EH (cell line): Measurements from ENCODE around the gene GSTO2.

ENCODE experiments used
- DNase-seq: peaks from one replicate; pipeline ENCODE4 v3.0.0-alpha.2; 2015; ENCODE audit warnings: low read depth

GSTO2 gene

DNA sequence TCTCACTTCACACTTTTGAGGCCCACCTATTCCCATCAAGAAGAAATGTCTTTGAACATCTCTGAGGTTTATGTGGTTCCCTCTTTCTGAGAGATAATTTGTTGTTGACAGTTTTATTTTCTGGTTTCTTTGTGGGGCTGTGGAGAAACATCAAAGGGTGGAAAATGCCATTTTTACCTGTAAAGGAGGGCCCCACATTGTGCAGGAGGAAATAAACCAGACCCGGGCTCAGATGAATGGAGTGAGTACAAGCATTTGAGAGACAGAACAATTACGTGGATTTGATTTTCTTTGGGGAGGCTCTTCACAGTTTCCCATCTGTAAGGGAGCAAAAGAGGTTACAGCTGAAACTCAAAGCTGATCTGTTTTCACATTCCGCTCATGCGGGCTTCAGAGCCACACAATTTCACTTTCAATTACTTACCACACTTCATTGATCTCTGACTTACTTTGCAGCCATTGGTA is 39.5 kb downstream of the GSTO2 start:
- DNase-seq, result no peak

DNA sequence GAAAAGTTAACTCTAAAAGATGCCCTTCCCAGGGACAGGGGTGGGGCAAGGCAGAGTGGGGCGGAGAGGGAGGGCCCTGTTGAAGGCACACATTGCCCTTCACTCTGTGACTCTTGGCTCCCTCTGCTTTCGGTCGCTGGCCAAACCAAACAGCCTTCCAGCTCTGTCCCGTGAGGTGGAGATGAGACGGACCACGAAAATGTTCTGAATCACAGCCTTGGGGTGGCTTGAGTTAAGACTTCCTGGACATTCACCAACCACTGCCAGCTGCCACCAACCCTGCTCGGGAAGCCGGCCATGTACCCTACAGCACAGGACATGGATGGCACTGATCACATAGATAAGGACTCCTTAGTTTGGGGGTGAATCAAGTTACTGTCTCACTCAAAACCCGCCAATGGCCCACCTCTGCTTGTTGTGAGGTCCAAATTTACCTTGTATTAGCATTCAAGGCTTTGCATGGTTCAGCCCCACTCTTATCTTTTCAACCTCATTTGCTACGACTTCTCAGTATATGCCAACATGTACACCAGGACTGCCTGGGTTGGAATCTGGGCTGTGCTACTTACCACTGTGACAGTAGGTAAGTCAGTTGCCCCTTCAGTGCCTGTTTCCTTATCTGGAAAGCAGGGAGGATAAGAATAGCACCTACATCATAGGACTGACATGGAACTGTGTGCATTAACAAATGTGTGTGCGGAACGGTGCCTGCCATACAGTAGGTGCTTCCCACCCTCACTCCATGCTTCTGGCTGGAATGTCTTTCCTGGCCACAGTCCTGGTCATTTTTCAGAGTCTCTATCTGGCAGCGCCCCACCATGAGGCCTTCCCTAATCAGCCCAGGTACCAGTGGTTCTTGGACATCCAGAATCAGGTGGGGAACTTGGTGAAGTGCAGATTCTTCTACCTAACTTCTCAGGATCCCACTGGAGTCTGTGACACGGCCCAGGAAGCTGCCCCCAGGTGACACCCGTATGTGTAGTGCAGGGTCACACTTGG is 41.3 kb downstream of the GSTO2 start:
- peak; percentile 96 for DNase-seq

DNA sequence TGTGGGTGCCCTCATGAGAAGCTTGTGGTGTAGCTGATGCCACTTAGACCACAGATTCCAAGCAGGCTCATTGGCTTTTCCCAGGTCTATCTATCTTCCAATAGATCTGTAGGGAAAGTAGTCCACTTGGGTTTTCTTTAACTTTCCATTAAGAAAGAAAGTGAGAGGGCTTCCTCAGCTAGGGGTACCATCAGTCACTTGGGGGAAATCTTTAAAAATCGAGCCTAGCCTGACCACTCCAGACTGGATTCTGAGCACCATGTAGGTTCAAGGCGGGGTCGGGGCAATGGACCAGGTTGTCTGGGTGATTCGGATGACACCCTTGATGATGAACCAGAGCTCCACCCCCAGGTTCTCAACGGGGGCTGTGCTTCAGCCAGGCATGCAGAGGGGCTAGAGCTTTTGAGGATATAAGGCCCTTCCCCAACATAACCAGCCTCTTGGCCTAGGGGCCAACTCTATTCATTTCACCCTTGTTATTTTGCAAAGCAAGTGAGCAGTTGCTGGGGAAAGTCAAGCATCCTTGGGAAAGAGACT is 42.3 kb downstream of the GSTO2 start:
- DNase-seq, result no peak

- no peak for DNase-seq
These were observed 45.9 kb downstream of the GSTO2 start for GRCh38 chr10:104314591-104315485.

DNA sequence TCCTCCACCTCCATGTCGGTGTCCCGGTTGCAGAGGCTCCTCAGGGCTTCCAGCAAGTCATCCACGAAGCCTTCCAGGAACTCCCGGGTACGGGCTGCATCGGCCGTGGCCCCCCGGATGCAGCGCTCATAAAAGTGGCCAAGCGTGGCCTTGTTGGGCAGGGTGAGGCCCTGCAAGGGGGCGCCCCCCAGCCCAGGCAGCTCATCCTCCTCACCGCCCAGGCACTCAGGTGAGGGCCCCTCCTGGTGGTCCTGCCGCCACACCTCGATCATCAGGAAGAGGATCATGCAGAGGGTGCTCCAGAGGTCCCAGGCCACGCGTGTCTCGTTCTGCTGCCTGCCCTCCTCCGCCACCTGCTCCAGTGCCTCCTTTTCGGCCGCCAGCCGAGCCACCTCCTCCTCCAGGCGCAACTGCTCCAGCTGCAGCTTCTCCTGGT is 46.5 kb downstream of the GSTO2 start:
- no peak for DNase-seq

GRCh38 chr10:104316321-104317099 is 47.5 kb downstream of the GSTO2 start:
- DNase-seq, result no peak

GRCh38 chr10:104317269-104317710 is 48.3 kb downstream of the GSTO2 start:
- DNase-seq, result peak; percentile 84

GRCh38 chr10:104317726-104318299 is 48.8 kb downstream of the GSTO2 start:
- DNase-seq, result no peak

DNA sequence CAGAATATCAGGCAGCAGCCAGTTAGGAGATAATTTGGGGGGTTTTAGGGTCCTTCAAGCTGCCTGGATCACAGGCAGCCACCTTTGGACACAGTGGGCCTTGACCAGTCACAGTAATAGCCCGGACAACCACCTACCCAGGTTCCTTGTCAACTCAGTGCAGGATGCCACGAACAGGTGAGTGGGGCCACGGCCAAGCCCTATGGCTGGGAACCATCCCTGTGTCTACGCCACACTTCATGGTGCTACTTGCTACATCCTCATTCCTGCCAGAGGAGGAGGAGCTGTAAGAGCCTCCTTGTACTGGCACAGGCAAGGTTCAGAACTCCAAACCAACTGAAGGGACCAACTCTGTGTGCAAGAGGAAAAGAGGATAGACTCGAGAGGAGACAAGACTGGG is 49.3 kb downstream of the GSTO2 start:
- DNase-seq, result no peak

DNA sequence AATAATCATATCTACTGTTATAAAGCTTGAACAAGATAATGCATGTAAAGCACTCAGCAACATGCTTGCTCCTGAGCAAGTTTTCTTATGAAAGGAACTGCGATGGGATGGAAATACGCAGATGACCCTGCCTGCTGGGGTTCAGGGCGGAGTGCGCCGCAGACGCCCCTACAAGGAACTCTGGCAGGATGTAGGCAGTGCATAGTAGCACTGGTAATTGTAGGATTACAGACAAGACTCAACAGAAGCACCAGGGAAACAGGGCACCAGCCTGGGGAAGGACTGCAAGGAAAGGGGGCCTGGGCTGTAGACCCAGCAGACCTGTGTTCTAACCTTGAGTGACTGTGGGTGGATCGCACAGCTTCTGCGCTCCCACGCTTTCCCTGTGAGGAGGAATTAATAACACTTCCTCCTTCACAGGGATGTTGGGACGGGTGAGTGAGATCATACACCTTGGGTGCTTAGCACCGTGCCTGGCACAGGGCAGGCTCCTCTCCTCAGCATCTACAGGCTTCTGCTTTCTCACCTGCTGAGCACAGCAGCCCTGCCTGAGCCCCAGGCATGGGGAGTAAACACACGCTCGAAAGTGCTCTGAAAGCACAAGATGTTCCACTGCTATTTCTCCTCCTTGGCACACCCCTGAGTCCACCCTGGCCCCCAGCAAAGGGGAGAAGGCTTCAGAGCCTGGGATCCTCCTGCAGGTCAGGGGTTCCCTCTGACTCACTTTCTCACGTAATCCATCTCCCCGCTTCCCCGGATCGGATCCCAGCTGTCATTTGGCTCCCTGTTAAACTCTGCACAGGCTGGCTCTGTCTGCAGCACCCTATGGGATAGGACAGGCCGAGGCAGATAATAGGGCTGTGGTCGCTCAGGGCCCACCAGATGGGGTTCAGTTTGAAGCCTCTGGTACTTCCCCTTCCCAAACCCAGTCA is 50.1 kb downstream of the GSTO2 start:
- no peak for DNase-seq

GRCh38 chr10:104321226-104321625 is 52.2 kb downstream of the GSTO2 start:
- no peak for DNase-seq

DNA sequence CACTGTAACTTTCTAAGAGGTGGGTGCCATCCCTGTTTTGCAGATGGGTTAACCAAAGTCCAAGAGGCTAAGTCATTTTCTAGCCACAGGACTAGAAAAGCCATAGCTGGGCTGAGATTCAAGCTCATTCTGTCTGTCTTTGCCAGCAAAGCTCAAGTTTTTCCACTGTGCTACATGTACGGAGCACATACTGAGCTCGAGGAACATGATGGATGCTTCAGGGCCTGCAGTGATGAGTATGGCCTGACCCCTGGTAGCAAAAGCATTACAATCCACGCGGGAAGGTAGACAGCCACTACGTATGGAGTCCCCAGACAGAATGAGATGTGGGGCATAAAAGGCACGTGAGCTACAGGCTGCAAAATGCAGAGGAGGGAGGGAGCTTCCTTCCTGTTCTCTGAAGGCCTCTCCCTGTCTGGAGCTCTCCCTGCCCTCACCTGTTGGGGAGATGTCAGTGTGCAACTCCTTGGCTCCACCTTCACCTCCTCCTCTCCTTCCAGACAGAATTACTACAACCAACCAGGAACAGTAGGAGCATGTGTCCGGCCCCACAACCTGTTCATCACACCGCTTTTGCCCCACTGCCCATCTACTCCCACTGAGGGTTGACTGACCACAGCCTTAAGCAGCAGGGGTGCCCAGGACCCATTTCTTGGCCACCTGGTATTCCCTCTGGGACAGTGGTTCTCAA is 52.9 kb downstream of the GSTO2 start:
- no peak for DNase-seq

- DNase-seq, result no peak
These were observed 53.4 kb downstream of the GSTO2 start for GRCh38 chr10:104322416-104322782.

- DNase-seq, result no peak
These were observed 54.1 kb downstream of the GSTO2 start for GRCh38 chr10:104323085-104323484.

DNA sequence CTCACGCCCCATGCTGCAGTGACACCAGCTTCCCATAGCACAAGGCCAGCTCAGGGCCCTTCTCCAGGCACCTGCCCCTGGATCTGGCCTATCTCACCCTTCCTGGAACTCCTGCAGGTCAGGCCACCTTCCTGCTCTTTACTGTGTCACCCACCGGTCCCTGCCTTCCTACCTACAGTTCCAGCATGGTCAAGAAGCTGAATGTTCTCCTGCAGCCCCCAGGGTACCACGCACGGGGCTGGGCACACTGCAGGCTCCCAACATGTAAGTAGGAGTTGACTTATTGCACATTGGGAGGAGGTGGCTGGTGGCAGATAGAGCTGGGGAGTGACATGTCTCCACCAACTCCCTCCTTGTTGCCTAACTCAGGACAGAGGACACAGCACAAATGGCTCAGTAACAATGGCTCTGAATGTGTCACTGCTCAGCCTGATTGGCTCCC is 54.8 kb downstream of the GSTO2 start:
- DNase-seq, result no peak

- no peak for DNase-seq
These were observed 55.3 kb downstream of the GSTO2 start for GRCh38 chr10:104324221-104324686.

GRCh38 chr10:104324931-104325330 is 55.9 kb downstream of the GSTO2 start:
- DNase-seq, result no peak

- DNase-seq, result no peak
These were observed 56.8 kb downstream of the GSTO2 start for GRCh38 chr10:104325436-104326435.
